Raji (cell line): ENCODE measurements around the gene IGFLR1.

Experiments used
- POLR2A ChIP-seq: IDR thresholded peaks from 2 replicates; pipeline ENCODE4 v1.6.1; 2011; ENCODE audit warnings: low read depth, low read length, control low read depth; ENCODE audit not compliant: insufficient read depth

IGFLR1 gene

DNA sequence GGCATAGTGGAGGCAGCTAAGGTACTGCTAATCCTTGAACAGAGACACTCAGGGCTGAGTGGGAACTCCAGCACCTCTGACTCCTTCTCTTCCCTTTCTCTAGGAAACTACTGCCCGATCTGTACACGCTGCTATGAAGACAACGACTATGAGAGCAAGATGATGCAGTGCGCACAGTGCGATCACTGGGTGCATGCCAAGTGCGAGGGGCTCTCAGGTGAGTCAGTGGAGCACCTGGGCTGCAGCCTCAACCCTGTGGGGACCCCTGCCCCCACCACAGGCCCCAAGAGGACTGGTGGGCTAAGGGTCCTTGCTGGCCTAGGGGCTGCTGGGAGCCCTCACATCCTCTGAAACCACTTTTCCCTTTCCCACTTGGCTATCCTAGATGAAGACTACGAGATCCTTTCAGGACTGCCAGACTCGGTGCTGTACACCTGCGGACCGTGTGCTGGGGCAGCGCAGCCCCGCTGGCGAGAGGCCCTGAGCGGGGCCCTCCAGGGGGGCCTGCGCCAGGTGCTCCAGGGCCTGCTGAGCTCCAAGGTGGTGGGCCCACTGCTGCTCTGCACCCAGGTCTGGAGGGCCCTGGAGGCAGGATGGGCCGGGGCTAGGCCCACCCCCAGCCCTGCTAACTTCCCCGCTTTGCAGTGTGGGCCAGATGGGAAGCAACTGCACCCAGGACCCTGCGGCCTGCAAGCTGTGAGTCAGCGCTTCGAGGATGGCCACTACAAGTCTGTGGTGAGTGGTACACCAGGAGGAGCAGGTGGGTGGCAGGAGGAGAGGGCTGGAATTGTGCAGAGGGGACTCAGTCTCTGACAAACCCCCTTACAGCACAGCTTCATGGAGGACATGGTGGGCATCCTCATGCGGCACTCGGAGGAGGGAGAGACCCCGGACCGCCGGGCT is 14.9 kb downstream of the IGFLR1 start:
- no peak for TF ChIP-seq POLR2A

DNA sequence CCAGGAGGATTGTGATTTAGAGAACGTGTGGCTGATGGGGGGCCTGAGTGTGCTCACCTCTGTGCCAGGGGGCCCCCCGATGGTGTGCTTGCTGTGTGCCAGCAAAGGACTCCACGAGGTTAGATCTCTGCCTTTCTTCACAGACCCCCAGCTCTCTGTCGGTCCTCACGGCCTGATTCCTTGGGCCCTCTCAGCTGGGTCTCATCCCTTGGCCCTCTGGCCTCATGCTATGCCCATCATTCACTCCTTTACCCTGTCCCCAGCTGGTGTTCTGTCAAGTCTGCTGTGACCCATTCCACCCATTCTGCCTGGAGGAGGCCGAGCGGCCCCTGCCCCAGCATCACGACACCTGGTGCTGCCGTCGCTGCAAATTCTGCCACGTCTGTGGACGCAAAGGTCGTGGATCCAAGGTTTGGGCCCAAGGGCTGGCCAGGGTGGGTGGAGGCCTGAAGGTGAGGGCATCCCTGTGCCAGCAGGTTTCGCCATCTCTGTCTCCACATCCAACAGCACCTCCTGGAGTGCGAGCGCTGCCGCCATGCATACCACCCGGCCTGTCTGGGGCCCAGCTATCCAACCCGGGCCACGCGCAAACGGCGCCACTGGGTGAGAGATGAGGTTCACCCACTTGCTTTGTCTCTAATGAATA is 16.9 kb downstream of the IGFLR1 start:
- TF ChIP-seq POLR2A = no peak

DNA sequence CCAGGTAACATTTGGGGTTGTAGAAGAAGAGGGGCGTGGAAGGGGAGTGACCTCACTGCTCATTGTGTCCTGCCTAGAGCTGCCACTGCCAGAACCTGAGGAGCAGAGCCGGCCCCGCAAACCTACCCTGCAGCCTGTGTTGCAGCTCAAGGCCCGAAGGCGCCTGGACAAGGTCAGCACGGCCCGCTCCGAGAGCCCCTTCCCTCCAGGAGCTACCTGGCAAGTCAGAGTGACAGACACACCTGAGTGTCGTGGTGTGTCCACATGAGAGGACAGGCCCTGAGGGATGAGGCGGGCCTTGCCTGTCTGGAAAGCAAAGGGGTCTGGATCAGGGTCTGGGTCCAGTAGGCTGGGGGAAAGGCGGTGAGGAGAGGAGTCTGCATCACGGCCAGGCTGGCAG is 17.7 kb downstream of the IGFLR1 start:
- TF ChIP-seq POLR2A = no peak

DNA sequence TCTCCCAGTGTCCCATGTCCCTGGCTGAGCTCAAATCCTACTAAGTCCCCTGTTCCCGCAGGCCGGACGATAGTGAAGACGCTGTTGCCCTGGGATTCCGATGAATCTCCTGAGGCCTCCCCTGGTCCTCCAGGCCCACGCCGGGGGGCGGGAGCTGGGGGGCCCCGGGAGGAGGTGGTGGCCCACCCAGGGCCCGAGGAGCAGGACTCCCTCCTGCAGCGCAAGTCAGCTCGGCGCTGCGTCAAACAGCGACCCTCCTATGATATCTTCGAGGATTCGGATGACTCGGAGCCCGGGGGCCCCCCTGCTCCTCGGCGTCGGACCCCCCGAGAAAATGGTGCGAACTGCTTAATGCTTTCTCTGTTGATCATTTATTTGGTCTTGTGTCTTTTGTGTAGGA is 18.6 kb downstream of the IGFLR1 start:
- TF ChIP-seq POLR2A = no peak

DNA sequence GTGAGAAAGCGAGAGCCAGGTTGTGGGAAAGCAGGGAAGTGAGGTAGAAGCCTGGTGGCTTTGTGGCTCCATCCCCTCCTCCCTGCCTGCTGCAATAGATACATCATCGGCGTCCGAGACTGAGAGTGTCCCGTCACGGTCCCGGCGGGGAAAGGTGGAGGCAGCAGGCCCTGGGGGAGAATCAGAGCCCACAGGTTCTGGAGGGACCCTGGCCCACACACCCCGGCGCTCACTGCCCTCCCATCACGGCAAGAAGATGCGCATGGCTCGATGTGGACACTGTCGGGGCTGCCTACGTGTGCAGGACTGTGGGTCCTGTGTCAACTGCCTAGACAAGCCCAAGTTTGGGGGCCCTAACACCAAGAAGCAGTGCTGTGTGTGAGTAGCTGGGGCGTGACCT is 19.4 kb downstream of the IGFLR1 start:
- no peak for TF ChIP-seq POLR2A

DNA sequence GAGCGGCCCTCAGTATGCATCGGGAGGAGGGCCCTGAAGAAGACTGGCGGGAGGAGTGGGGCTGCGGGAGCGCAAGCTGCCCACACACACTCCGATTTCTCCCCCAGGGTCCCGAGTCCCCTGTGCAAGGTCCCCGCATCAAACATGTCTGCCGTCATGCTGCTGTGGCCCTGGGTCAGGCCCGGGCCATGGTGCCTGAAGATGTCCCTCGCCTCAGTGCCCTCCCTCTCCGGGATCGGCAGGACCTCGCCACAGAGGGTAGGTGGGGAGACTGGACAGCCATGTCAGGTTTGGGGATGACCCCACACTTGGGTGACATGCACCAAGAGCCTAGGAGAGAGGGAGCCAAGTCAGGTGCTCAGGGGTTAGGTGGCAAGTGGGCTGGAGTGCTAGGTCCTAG is 19.8 kb downstream of the IGFLR1 start:
- no peak for TF ChIP-seq POLR2A

DNA sequence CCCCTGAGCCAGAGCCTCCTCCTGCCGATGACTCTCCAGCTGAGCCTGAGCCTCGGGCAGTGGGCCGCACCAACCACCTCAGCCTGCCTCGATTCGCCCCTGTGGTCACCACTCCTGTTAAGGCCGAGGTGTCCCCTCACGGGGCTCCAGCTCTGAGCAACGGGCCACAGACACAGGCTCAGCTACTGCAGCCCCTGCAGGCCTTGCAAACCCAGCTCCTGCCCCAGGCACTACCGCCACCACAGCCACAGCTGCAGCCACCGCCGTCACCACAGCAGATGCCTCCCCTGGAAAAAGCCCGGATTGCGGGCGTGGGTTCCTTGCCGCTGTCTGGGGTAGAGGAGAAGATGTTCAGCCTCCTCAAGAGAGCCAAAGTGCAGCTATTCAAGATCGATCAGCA is 20.9 kb downstream of the IGFLR1 start:
- no peak for TF ChIP-seq POLR2A

DNA sequence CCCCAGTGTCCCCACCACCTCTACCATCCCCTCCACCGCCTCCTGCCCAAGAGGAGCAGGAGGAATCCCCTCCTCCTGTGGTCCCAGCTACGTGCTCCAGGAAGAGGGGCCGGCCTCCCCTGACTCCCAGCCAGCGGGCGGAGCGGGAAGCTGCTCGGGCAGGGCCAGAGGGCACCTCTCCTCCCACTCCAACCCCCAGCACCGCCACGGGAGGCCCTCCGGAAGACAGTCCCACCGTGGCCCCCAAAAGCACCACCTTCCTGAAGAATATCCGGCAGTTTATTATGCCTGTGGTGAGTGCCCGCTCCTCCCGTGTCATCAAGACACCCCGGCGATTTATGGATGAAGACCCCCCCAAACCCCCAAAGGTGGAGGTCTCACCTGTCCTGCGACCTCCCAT is 21.6 kb downstream of the IGFLR1 start:
- no peak for TF ChIP-seq POLR2A

DNA sequence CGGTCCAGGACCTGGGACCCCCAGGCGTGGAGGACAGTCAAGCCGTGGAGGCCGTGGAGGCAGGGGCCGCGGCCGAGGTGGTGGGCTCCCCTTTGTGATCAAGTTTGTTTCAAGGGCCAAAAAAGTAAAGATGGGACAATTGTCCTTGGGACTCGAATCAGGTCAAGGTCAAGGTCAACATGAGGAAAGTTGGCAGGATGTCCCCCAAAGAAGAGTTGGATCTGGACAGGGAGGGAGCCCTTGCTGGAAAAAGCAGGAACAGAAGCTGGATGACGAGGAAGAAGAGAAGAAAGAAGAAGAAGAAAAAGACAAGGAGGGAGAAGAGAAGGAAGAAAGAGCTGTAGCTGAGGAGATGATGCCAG is 22.1 kb downstream of the IGFLR1 start:
- TF ChIP-seq POLR2A = no peak

DNA sequence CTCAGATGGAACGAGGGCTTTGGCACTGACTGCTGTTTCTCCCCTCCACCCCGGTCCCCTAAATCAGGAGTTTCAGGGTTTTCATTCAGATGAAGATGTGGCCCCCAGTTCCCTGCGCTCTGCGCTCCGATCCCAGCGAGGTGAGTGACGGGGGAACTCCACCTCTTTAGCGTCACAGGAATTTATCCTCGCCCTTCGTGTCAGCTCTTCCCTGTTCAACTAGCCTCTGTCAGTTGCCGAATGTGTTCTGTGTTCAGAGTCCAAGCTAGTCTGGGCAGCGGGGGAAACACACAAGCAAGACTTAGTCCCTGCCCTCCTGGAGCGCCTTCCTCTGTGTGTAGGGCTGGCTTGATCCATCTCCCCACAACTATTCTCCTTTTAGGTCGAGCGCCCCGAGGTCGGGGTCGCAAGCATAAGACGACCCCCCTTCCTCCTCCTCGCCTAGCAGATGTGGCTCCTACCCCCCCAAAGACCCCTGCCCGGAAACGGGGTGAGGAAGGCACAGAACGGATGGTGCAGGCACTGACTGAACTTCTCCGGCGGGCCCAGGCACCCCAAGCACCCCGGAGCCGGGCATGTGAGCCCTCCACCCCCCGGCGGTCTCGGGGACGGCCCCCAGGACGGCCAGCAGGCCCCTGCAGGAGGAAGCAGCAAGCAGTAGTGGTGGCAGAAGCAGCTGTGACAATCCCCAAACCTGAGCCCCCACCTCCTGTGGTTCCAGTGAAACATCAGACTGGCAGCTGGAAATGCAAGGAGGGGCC is 22.7 kb downstream of the IGFLR1 start:
- no peak for TF ChIP-seq POLR2A

DNA sequence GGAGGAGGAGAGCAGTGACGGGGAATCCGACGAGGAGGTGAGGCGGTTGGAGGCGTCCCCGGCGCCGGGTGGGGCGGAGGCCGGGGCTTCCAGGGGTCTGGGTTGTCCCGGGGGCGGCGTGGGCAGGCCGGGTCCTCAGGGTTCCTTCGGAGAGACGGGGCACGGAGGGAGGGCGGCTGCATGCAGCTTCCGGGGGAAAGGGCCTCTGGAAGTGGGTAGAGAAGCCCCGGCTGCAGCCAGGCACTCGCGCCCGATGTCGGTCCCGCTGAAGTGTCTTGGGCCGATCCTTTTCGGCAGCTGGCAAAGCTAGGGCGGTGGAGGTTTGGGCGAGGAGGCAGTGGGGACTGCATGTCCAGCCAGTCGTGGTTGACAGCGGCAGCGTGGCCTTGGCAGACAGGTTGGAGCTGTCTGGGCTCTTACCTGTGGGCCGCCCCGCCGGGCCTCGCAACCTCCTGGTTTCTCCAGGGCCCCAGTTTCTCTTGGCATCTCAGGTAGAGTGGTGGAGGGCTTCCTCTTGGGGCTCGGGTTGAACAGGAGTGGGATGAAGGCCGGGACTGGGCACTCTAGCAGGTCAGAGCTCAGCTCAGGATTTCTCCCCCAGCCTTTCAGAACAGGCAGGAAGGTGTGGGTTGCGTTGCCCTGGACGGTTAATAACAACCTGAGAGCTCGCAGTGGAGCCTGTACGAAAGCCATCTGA is 23.8 kb downstream of the IGFLR1 start:
- TF ChIP-seq POLR2A = no peak

DNA sequence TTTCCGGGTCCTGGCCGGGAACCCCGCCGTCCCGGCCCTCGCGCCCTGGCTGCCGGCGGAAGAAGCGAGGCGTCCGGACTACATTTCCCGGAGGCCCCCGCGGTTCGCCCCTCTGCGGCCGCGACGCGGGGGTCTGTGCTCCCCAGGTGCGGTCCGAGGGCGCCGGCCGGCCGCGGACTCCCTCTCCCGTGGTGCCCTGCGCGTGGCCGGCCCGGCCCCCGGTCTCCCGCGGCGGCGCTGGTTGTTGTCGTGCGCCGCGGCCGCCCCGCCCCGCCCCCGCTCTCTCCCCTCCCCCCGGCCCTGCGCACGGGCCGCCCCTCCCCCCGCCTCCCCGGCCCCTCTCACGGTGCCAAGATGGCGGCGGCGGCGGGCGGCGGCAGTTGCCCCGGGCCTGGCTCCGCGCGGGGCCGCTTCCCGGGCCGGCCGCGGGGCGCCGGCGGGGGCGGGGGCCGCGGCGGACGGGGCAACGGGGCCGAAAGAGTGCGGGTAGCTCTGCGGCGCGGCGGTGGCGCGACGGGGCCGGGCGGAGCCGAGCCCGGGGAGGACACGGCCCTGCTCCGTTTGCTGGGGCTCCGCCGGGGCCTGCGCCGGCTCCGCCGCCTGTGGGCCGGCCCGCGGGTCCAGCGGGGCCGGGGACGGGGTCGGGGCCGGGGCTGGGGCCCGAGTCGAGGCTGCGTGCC is 24.4 kb downstream of the IGFLR1 start, which contains the start of gene KMT2B:
KMT2B (plus strand) TSS at position 339 of the 680 bp plus-strand sequence; CDS start at position 355, 16 bp downstream.
- no peak for TF ChIP-seq POLR2A

DNA sequence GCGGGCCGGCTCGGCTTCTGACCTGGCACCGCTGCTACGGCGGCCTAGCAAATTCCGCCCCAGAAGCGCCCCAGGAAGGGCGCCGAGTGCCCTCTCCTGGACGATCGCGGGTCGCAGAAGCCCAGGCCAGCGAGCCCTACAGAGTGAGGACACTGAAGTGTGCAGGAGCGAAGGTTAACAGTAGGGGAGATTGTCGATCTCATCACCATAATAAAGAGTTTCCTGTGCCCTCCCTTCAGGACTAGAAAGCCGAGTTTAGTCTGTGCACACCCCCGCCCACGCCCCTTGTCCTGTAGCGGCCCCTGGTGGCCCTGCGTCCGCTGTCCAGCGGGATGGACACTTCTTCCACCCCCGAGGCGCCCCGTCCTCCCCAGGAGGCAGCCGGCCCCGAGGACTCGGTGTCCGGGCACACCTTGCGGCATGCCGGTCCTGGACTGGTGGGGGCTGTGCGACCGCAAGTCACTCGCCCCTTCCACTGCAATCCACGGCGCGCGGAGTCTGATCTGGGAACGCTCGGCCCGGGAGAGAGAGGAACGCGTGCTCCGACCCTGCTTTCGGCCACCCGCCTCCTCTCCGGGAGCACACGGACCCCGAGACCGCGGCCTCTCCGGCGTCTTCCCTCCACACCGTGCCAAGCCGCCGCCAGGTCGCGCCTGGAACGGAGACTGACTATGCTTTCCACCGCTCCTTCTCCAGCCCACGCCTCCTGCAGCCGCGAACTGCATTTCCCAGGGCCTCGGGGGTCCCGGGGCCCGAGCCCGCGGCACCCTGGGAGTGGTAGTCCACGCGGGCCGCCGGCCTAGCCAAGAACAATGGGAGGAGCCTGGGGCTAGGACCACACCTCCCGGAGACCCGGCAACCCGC is 25.2 kb downstream of the IGFLR1 start:
- TF ChIP-seq POLR2A = peak; percentile 88

DNA sequence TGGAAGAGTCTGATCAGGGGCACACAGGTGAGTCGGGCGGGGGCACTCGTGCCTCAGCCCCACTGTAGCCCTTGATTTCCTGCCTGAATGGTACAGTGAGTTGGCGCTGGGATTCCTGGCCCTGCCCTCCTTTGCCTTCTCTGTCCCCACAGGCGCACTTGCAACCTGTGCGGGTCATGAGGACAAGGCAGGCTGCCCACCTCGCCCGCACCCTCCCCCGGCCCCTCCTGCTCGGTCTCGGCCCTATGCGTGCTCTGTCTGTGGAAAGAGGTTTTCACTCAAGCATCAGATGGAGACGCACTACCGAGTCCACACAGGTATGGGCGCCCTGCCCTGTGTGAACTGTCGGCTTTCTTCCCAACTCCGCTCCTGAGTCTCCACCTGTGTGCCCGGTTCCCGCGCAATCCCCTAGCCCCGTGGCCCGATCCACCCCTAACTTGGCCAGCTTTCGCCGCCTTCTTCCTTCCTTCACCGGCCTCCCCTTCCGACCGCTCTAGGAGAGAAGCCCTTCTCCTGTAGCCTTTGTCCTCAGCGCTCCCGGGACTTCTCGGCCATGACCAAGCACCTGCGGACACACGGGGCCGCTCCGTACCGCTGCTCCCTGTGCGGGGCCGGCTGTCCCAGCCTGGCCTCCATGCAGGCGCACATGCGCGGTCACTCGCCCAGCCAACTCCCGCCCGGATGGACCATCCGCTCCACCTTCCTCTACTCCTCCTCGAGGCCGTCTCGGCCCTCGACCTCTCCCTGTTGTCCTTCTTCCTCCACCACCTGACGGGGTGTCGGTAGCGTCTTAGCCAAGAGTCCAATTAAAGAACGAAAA is 26.1 kb downstream of the IGFLR1 start:
- TF ChIP-seq POLR2A = peak; percentile 2; the same call in 1 of the 2 replicates
